GM12875 (cell line): ENCODE measurements around the gene ACSF3.
"Not testable (repeated sequence)": the region's sequence is repeated elsewhere in the genome, so short reads cannot be mapped to it uniquely, and the experiment has no call there.

Source experiments
- H3K4me3 ChIP-seq: one replicate; pipeline ENCODE4 v1.5.1; 2011; ENCODE audit warnings: low read depth, low read length, control low read depth
- TF ChIP-seq, protein P1 (sequence below): IDR thresholded peaks from 2 replicates; pipeline ENCODE4 v1.5.1; 2011; ENCODE audit warnings: low read depth, mild to moderate bottlenecking, control low read depth, inconsistent platforms, low read length, moderate library complexity, borderline replicate concordance; ENCODE audit not compliant: insufficient read depth

Gene ACSF3

GRCh38 chr16:89073346-89074071, 20.1 kb upstream of the ACSF3 start:
- TF ChIP-seq, protein P1, sequence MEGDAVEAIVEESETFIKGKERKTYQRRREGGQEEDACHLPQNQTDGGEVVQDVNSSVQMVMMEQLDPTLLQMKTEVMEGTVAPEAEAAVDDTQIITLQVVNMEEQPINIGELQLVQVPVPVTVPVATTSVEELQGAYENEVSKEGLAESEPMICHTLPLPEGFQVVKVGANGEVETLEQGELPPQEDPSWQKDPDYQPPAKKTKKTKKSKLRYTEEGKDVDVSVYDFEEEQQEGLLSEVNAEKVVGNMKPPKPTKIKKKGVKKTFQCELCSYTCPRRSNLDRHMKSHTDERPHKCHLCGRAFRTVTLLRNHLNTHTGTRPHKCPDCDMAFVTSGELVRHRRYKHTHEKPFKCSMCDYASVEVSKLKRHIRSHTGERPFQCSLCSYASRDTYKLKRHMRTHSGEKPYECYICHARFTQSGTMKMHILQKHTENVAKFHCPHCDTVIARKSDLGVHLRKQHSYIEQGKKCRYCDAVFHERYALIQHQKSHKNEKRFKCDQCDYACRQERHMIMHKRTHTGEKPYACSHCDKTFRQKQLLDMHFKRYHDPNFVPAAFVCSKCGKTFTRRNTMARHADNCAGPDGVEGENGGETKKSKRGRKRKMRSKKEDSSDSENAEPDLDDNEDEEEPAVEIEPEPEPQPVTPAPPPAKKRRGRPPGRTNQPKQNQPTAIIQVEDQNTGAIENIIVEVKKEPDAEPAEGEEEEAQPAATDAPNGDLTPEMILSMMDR = no peak
- H3K4me3 ChIP-seq = no peak overlapping the region

DNA sequence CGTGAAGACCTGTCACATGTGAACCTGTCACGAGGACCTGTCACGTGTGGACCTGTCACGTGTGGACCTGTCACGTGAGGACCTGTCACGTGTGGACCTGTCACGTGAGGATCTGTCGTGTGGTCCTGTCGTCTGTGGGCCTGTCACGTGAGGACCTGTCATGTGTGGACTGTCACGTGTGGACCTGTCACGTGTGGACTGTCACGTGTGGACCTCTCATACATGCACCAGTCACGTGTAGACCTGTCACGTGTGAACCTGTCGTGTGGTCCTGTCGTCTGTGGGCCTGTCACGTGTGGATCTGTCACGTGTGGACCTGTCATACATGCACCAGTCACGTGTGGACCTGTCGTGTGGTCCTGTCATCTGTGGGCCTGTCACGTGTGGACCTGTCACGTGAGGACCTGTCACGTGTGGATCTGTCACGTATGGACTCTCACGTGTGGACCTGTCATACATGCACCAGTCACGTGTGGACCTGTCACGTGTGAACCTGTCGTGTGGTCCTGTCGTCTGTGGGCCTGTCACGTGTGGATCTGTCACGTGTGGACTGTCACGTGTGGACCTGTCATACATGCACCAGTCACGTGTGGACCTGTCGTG, 19.5 kb upstream of the ACSF3 start:
- not testable (repeated sequence) for H3K4me3 ChIP-seq

GRCh38 chr16:89074803-89075688, 18.6 kb upstream of the ACSF3 start:
- H3K4me3 ChIP-seq = no peak overlapping the region
- TF ChIP-seq, protein P1 = no peak

DNA sequence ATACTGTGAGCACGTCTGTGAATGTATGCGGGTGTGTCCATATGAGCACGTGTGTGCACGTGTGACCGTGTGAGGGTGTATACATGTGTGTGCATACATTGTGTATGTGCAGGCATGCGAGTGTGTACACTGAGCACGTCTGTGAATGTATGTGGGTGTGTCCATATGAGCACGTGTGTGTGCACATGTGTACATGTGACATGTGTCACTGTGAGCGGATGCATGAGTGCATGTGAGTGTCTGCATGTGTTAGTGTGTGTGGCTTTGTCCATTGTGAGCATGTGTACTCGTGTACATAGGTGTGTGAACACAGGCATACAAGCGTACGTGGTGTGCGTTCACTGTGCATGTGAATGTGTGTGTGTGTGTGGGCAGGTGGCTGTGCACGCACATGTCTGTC, 17.5 kb upstream of the ACSF3 start:
- no peak overlapping the region for H3K4me3 ChIP-seq
- TF ChIP-seq, protein P1 = no peak

GRCh38 chr16:89077076-89077475, 16.6 kb upstream of the ACSF3 start:
- TF ChIP-seq, protein P1 = no peak

DNA sequence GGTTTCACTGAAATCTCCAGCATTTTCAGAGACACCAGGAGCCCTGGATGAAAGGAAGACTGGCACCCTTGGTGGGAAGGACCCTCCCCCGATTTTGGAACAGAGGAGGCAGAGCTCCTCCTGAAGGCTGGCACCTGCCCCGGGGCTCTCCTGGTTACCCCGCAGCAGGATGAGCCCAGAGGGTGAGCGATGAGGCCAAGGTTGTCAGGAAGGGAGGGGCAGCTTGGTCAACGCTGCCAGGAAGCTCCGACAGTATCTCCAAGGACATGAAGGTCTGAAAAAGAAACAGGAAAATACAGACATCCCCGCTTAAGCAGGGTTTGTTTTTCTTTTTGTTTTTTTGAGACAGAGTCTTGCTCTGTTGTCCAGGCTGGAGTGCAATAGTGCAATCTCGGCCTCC, 15.5 kb upstream of the ACSF3 start:
- no peak overlapping the region for H3K4me3 ChIP-seq

More at GRCh38 chr16:89077076-89077475, 16.6 kb upstream of the ACSF3 start:
- H3K4me3 ChIP-seq = no peak overlapping the region

More for the DNA sequence above, 15.5 kb upstream of the ACSF3 start:
- TF ChIP-seq, protein P1 = no peak
